H1 (cell line): Measurements from ENCODE around the gene ABHD14A. TPM values are rescaled to one million over a fixed set of nuclear protein-coding genes. Genes with fewer than 3 reads are reported as not detected.

Experiments
- USF2 ChIP-seq: IDR thresholded peaks from 2 replicates; pipeline ENCODE4 v1.6.1; 2011; ENCODE audit warnings: low read length, improper control_type of control experiment
- polyA plus RNA-seq, 7 experiments: library from polyadenylated mRNA; depleted of rRNA in 3 of 7; stranded (reverse) in 5 of 7; unstranded in 2 of 7; fragments of >200 nt in 5 of 7; fragments of 200-250 nt in 2 of 7; gene quantifications; 1 replicate in 5 of 7; 2 replicates in 1 of 7; 4 replicates in 1 of 7; pipeline versions ENCODE4 v1.2.1 to v1.2.3, GENCODE V29; 2011 to 2013; ENCODE audit warnings: missing spikeins in 2 of 7, mixed read lengths in 2 of 7
- total RNA-seq: library from RNA; stranded (reverse); fragmentation: NEBNext Ultra II Directional; extraction: Animal tissue kit (Norgen Biotek cat#: 25700); gene quantifications from 2 replicates; pipeline ENCODE4 v1.2.1, GENCODE V29; 2021

The ABHD14A gene
- total and polyA plus RNA-seq, 2 of the 8 experiments (the other 6 are each of a cell fraction or from before 2014, with no cell fraction given), result 4.6 to 9.8 TPM

DNA sequence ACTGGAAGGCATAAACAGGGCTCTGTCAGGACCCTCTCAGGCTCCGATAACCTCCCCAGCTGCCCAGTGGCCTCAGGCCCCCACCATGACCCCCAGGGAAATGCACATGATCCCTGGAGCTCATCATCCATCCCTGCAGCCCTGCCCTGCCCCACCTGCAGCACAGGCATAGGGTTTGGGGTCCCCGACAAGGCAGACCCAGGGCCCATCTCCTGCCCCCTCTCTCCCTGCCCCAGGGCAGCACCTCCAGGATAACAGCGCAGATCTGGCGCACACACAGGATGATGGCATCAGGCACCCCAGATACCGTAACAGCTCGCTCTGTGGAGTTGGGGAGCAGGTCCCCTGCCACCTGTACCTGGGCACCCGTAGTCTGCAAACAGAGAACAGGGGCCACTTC, 15.2 kb upstream of the ABHD14A start (continued):
- TF ChIP-seq USF2, result no peak
